BJ (cell line): ENCODE results near the gene ZNF81. TPM values are rescaled to one million over a fixed set of nuclear protein-coding genes. Genes with fewer than 3 reads are reported as not detected.
"Not testable (repeated sequence)": the region's sequence is repeated elsewhere in the genome, so short reads cannot be mapped to it uniquely, and the experiment has no call there.

ENCODE experiments used
- CTCF ChIA-PET: fragments of 350-600 bp; formaldehyde crosslinking; extraction: SDS; loops from one replicate; lab custom pipeline; 2021; ENCODE audit warnings: antibody characterized with exemption, inconsistent platforms; lab: Yijun Ruan, JAX
- POLR2A ChIA-PET: fragments of 300-600 bp; sonication (Branson Sonifier 250); formaldehyde crosslinking; extraction: SDS; loops from one replicate; lab custom pipeline; 2021; ENCODE audit warnings: antibody characterized with exemption; lab: Charles Lee
- DNase-seq: peaks from one replicate; pipeline ENCODE4 v3.0.0-alpha.2; 2011; ENCODE audit warnings: low read depth
- H3K27me3 ChIP-seq: 2 replicates; pipeline ENCODE4 v1.6.0; 2011; ENCODE audit warnings: low read length; ENCODE audit not compliant: control insufficient read depth, insufficient read depth
- H3K36me3 ChIP-seq: 2 replicates; pipeline ENCODE4 v1.5.1; 2011; ENCODE audit warnings: low read length; ENCODE audit not compliant: control insufficient read depth, insufficient read depth
- H3K4me3 ChIP-seq: 2 replicates; pipeline ENCODE4 v1.5.1; 2011; ENCODE audit warnings: low read depth, mild to moderate bottlenecking, control low read depth, low read length
- CTCF ChIP-seq: IDR thresholded peaks from 2 replicates; pipeline ENCODE4 v1.5.1; 2011; ENCODE audit warnings: low read depth, mild to moderate bottlenecking, control low read depth, inconsistent platforms, low read length, moderate library complexity; ENCODE audit not compliant: insufficient read depth
- polyA plus RNA-seq: library from polyadenylated mRNA; depleted of rRNA; stranded (reverse); fragments of >200 nt; gene quantifications from 2 replicates; pipeline ENCODE4 v1.2.3, GENCODE V29; 2011

ZNF81 gene
- polyA plus RNA-seq, 1 experiment, result 2.6 TPM

GRCh38 chrX:47941423-47941822 is 104.7 kb downstream of the ZNF81 start:
- no peak for TF ChIP-seq CTCF
- H3K36me3 ChIP-seq, result no peaks in the 10 kb centered on the region
- H3K27me3 ChIP-seq, result no peaks in the 10 kb centered on the region
- ChIA-PET POLR2A (no interaction called here), CTCF (no interaction called here)
- no peak for DNase-seq
- H3K4me3 ChIP-seq, result no peak overlapping the region

DNA sequence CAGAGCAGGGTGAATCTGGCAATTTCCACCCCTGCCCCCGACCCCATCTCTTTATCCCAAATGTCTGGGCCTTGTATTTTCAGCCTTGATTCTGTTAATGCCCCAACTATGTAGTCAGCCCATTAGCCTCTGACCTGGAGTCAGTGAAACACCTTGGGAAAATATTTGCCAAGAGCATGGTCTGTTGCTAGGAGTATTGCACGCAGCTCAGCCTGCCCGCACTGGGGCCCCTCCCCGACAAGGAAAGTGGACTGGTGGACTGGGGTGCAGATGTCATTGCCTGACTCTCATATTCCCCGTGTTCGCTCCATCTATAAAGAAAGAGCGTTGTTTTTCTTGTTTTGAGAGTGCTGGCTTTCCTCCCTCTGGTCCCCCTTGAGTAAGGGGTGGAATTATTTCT is 118.6 kb downstream of the ZNF81 start:
- POLR2A ChIA-PET, H3K4me3 ChIP-seq, CTCF ChIA-PET, H3K36me3 ChIP-seq, H3K27me3 ChIP-seq, DNase-seq: not testable (repeated sequence)

- no peak for DNase-seq
- H3K4me3 ChIP-seq, result no peak overlapping the region
- ChIA-PET POLR2A (no interaction called here), CTCF (no interaction called here)
- TF ChIP-seq CTCF, result no peak
- H3K36me3 ChIP-seq, result no peaks in the 10 kb centered on the region
- H3K27me3 ChIP-seq, result no peaks in the 10 kb centered on the region
Observed at GRCh38 chrX:47956016-47956415, 119.3 kb downstream of the ZNF81 start.

GRCh38 chrX:47958206-47958605 is 121.5 kb downstream of the ZNF81 start:
- DNase-seq, H3K4me3 ChIP-seq, H3K27me3 ChIP-seq, POLR2A ChIA-PET, H3K36me3 ChIP-seq: not testable (repeated sequence)
- CTCF ChIA-PET, result interaction anchor here (0.7 kb wide), 1 partner anchor 108 kb away, joined by 3 read pairs; no protein-coding TSS in a partner anchor

DNA sequence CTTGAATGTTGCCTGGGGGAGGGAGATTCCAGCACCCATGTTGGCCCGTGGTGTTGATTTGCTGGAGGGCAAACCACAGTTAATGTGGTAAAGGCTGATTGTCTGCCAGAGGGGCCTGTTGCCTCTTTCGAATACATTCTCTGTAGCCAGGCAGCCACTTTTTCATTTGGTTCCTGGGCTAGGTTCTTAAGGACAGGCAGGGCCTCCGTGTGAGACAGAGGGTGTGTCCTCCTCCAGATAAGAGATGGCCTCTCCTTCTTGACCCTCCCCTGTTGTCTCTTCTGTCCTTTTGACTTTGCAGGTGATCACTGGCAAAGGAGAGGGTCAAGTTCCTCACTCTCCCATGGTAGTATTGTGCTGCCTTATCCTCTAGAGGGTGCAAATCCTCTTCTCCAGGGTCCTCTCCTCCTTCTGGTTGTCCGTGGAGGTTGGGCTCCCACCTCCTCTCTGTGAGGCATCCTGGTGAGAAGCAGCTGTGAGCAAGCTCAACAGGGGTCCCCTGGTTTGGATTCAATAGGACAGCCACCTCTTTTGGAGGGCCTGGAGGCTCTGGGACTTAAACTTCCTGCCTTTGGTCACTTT is 122.2 kb downstream of the ZNF81 start:
- no peaks in the 10 kb centered on the region for H3K36me3 ChIP-seq
- ChIA-PET CTCF (interaction anchor here (0.7 to 0.8 kb wide), 2 partner anchors 20 to 108 kb away, joined by 3 read pairs; no protein-coding TSS in a partner anchor), POLR2A (no interaction called here)
- DNase-seq, result no peak
- H3K4me3 ChIP-seq, result no peak overlapping the region
- TF ChIP-seq CTCF, result peak; percentile 25
- H3K27me3 ChIP-seq, result no peaks in the 10 kb centered on the region

DNA sequence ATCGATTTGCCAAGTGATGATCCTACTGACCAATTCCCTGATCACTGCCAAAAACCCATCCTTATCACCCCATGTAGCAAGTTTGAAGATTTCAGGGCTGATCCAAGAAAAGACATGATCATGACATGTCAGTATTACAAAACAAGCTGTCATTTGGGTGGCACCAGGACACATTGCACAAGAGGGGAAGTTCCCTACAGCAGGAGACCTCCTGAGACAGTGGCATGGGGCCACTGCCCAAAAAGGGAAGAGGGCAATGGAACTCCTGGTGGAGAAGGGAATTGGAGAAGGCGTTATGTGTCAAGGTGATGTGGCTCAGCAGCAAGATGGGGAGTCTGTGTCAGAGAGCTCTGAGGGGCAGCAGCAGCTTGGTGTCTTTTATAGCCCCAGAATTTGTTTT is 123.7 kb downstream of the ZNF81 start:
- no peak for TF ChIP-seq CTCF
- DNase-seq, result no peak
- H3K36me3 ChIP-seq, result no peaks in the 10 kb centered on the region
- POLR2A ChIA-PET, result no interaction called here
- CTCF ChIA-PET, result no interaction called here
- no peaks in the 10 kb centered on the region for H3K27me3 ChIP-seq
- H3K4me3 ChIP-seq, result no peak overlapping the region

GRCh38 chrX:47961830-47962229 is 125.1 kb downstream of the ZNF81 start:
- POLR2A ChIA-PET, H3K36me3 ChIP-seq, CTCF ChIA-PET, H3K27me3 ChIP-seq, H3K4me3 ChIP-seq, DNase-seq: not testable (repeated sequence)

DNA sequence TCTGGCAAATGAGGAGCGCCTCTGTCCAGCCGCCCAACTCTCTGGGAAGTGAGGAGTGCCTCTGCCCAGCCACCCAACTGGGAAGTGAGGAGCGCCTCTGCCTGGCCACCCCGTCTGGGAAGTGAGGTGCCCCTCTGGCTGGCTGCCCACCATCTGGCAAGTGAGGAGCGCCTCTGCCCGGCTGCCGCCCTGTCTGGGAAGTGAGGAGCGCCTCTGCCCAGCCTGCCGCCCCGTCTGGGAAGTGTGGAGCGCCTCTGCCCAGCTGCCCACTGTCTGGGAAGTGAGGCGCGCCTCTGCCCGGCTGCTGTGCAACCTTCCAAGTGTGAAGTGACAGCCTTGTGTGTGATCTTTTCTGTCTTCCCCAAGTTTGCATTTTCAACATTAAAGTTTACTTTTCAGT is 128.8 kb downstream of the ZNF81 start:
- H3K4me3 ChIP-seq, H3K36me3 ChIP-seq, DNase-seq, CTCF ChIA-PET, H3K27me3 ChIP-seq, POLR2A ChIA-PET: not testable (repeated sequence)
